Myocyte (in vitro differentiated cells): ENCODE results near the gene PRKG1. TPM values are rescaled to one million over a fixed set of nuclear protein-coding genes. Genes with fewer than 3 reads are reported as not detected.

Experiments
- DNase-seq: peaks from one replicate; pipeline ENCODE4 v3.0.0-alpha.2; 2012; ENCODE audit warnings: low read depth
- total RNA-seq: library from RNA; depleted of rRNA; stranded (reverse); fragments of >200 nt; gene quantifications from 2 replicates; pipeline ENCODE4 v1.2.3, GENCODE V29; 2014

Gene PRKG1
- total RNA-seq, 1 donor from 2014 or later, result 26.7 TPM

DNA sequence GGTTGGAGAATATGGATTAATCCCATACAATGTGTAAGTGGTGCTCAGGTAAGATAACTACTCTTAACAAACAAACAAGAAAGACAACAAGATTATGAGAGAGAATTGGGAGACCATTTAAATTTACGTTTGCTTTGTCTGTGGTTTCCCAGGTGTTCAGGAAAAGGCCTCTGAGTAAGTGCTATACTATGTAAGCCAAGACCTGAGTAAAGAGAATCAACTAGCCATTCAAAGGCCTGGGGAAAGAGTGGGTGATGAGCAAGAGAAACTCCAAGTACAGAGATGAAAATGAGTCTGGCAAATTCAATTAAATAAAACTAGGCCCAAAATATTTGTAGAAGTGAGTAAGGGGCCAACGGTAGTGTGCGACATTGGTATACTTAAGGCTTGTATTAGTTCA, 615.2 kb downstream of the PRKG1 start:
- DNase-seq, result no peak

DNA sequence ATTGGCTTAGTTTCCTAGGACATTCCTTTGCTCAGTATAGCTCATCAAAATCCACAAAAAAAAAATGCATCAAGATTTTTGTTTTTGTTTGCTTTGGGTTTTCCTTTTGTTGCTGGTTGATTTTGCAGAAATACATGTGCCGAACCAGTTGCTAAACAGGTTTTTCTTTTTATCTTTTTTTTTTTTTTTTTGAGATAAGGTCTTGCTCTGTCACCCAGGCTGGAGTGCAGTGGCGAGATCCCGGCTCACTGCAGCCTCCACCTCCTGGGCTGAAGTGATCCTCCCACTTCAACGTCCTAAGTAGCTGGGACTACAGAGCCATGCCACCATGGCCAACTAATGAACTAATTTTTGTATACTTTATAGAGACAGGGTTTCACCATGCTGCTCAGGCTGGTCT, 616.8 kb downstream of the PRKG1 start:
- no peak for DNase-seq

DNA sequence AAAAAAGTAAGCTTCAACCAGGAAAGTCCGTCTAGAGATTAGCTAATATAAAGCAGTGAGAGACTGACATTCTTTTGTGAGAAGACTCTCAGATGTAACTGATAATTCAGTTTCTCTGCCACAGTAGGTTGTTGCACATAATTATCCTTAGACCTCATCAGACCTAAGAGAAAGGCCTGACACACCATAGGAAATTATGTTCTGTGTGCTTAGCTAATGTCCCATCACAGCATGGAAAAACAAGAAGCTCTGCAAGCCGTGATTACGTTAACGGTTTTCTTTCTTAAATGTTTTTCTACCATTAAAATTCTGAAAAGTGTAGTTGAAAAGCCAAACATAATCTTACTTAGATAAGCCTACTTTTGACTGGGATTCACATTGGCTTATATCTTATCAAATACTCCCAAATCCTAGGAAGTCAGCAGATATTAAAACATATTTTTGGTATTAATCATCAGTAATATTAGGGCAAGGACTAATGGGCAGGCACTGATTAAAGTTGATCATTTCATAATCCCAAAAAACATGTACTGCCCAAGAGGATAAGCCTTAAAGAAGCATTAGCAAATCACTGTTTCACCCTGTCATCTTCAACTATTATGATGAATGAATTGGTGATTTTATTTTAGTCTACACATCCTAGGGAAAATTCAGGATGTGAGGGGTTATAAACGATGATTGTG, 619.9 kb downstream of the PRKG1 start:
- no peak for DNase-seq

DNA sequence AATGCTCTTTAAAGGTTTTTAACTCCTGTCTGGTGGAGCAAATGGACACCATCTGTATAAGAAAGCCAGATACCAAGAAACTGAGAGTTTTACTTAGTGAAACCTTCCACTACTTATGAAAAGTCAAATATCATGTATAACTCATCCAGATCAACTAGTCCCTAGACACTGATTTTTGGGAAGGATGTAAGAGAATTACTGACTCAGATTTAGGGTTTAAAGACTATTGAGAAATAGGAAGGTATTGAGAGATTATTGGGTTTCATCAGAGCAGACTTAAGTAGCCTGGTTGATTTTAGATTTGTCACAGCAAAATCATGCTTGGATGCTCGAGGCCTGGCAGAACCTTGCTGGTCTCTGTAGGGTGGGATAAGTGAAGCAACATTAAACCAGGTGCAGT, 622.0 kb downstream of the PRKG1 start:
- DNase-seq, result no peak

DNA sequence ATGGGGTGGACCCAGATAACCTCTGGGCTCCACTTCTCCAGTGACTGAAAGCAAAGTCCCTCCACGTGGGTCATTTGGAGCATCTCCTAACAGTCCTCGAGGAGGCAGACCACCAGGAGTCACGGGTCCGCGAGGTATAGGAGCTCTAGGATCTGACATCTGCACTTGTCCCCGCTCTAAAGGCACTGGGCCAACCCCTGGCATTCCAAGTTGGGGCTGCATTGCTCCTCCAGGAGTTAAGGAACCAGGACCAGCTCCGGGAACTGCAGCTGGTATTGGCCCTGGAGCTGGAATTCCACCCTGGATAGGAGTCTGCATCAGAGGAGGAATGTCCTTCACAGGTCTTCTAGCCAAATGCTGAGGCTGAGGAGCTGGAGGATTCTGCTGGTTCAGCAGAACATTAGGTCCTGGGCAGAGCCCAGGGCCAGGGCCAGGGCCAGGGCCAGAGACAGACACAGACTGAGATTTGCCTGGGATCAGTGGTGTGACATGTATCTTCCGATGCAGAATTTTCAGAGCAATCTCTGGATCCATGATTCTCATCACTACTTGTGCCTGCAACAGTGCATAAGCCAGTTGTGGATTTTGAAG, 624.3 kb downstream of the PRKG1 start:
- DNase-seq, result no peak

DNA sequence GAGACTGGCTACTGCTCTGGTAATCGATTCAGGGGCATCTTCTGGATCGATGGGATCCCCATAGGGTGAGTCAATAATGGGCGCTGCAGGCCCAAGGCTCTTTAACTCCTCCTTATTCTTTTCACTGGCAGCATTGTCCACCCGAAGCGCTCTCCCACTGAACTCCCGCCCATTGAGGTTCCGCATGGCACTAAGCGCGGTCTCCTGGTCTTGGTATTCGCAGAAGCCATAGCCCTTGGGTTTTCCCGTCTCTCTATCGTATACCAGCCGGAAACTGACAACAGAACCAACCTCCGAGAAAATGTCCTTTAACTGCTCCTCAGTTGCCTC, 624.8 kb downstream of the PRKG1 start:
- no peak for DNase-seq

DNA sequence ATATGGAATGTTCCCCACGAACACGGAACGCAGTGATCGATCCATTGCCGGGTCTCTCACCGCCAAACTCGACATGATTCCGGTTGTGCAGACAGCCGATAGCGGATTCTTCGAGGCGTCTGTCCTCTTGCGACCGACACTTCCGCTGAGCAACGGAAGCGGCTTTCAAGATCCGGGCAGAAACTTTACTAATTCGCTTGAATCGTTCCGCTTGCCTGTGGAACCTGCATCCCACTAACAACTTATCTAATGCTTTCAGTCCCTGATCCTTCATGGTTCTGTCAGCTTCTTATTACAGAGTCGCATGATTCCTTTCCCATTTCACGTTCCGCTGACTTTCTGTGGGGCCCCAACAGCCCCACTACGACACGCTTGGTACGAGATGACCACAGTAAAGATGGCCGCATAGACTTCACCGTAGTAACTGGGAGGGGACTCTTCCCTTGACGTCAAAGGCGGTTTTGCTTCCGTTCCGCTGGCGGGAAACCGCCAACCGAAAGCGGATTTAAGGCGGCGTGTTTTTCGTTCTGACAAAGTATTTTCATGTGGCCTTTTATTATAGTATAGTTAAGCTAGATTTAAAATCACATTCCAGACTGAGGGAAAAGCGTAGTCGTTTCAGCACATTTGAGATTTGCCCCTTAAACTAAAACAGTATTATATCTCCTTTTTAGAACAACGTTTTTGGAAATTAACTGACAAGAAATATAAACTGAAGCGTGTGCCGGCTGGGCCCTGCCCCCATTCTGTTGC, 625.4 kb downstream of the PRKG1 start, which contains the start of gene CSTF2T:
CSTF2T (minus strand) TSS at position 121 of the 753 bp plus-strand sequence; CDS start at position 75, 46 bp downstream.
- DNase-seq, result peak; percentile 95

DNA sequence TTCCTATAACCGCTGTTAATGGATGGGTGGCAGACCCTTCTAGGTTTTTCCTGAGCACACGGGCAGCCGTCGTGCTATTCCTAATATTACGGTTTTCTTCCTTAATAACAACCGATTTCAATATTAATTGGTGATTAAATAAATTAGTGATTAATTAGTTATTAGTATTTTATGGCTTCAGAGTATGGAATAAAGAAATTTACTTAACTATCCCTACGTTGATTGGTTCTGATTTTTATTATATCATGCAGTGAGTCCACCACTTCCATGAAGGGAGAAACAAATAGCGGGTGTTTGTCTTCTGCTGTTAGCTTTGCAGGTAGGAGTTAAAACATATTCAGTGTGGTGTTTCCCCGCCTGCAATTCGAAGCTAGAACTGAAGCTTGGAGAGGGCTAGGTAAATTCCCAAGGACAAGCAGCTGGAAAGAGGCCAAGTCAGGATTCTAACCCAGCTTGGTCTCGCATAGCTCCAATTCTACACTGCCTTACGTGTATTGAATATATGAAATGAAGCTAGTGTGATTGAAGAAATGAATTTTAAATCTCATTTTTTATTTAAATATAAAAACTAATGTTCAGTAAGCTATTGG, 626.0 kb downstream of the PRKG1 start:
- DNase-seq, result peak; percentile 16

DNA sequence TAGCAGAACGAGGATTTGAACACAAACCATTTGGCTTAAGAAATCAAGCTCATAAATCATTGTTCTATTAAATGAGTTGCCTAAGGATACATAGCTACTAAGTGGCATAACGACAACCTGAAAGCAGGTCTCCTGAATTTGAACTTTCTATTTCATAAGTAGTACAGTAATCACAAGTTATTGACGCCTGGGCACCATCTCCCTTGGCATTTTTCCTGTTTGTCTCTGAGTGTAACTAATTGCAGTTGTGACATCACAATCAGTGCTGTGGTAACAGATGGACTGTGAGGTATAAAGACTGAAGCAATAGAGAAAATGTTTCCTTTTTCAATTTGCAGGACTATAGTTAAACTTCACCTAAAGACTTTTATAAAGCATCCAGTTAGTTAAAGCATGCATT, 631.5 kb downstream of the PRKG1 start:
- DNase-seq, result no peak

DNA sequence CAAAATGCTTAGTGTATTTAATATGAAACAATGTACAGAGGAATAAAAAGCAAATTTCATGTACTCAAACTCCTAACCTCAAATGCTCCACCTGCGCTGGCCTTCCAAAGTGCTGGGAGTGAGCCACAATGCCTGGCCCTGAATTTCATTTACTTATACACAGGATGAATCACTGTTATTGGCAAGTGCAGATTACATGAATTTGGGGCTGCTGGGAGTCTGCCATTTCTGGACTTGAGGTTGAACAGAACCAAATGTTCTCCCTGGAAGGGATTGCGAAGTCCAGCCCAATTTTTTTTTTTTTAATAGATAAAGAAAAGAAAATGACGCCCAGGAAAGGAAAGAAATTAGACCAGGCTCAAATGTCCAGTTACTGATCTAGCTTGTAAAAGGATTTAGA, 631.9 kb downstream of the PRKG1 start:
- no peak for DNase-seq

DNA sequence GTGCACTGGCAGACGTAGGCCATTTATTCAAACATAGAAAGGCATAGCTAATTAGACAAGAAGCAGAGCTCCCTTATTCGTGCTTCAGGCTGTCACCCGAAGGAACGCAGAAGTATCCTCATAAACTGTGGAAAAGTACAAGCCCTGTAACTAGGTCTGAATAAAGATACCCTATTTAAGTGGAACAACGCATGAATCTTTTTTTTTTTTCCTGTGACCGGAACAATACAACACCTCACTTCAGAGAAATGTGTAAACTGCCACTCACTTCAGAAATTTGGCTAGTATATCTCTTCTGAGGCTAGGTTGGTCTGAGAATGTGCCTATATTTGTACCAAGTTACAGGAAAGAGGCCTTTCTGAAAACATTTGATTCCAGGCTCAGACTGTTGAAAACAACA, 633.1 kb downstream of the PRKG1 start:
- DNase-seq, result no peak

DNA sequence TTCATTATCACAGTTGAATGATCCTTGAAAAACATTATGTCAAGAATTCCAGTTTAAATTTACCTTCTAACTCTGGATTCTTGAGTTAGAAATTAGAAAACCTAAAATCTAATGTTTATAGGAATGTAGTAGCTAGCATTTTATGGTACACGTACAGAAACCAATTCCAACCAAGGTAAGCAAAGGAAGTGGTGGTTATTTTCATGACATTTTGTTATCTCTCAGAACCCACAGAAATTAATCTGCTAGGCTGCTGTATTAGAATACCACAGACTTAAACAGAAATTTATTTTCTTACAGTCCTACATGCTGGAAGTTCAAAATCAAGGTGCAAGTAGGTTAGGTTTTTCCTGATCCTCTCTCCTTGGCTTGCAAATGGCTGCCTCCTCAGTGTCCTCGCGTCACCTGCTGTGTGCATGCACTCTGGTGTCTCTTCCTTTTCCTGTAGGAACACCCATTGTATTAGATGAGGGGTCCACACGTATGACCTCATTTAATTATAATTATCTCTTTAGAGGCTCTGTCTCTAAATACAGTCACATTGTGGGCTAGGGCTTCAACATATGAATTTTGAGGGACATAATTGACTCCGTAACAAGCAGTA, 633.6 kb downstream of the PRKG1 start:
- DNase-seq, result no peak

DNA sequence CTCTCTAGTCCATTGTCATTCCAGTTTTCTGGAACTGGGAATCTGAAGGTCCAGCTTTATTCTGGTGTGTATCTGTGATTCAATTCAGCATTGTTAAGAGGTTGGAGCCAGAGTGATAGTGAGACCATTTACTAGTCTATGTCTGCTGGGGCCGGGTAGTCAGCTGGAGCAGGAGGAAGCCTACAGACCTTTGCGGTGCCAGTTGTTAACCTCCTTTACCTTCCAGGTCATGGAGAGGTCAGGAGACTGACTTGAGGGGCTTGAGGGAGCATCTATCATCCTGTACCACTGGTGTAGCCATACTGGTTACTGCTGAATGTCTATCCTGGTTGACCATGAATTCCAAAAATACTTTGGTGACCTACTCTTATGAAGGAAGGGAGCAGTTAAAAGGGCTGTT, 634.3 kb downstream of the PRKG1 start:
- no peak for DNase-seq

DNA sequence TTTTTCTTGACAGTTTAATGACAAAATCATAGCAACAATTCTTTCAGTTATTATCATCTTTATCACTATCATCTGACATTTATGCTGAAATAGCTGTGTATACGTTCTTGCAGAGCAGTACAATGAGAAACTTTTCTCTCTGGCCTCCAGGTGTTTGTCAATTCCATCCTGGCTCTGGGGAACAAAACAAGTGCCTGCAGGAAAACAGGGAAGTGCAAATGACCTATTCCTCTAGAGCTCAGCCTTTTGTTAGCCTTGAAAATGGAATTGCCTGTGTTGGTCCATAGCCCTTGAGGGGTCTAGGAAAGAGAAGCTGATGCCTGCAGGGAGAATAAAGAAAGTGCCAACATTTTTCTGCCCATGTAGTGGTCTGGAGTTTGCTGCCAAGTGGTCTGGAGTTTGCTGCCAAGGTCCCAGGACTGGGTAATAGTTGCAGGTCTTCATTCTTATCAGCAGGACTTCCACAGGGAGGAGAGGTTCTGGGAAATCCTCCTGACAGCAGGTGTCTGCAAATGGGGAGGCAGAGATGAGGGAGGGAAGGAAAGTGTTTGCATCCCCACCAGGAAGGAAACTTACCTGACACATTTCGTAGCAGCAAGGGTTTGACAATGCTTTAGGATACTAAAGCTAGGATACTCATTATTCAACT, 635.2 kb downstream of the PRKG1 start:
- no peak for DNase-seq

DNA sequence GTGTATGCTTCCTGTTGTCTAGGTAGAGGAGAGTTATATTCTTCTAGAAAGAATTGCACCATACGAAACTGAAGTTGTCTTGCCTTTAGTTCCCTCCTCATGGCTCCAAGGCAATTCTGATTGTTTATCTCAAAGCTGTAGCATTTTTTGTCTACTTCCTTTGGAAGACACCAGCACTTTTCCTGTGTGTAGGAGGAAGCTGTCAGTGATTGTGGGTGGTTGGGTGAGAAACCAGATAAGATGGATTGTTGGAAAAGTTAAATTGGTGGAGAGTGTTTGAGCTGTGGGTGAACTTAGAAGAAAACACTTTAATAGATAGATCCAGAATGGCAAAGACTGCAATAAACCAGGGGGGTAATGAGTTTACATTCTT, 637.2 kb downstream of the PRKG1 start:
- DNase-seq, result no peak

DNA sequence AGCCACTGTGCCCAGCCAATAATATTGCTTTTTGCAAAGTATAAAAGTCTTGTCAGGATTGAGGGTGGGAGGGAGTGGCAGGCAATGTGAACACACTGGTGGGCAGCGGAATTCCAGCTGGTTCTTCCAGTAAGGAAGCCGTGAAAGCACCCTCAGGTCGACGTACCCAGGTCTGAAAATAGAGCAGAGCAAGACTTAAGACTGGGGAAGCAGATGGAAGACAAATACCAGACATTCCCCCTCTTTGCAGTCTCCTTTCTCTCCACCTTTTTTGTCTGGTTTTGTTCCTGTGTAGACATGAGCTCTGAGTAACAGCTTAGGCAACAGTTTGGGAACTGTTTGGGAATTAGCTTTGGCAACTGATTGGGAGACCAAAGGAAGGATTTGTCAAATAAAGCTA, 642.7 kb downstream of the PRKG1 start:
- DNase-seq, result no peak

DNA sequence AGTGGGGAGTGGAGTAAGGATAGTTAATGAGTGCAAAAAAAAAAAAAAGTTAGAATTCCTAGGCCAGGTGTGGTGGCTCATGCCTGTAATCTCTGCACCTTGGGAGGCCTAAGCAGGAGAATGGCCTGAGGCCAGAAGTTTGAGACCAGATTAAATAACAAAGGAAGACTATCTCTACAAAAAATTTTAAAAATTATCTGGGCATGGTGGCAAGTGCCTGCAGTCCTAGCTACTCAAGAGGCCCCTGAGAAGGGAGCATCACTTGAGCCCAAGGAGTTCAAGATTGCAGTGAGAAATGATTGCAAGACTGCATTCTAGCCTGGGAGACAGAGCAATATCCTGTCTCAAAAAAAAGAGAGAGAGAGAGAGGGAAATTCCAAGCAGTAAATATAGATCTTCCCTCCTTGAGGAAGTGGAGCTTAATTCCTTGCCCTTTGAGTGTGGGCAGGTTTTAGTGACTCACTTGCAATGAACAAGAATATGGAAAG, 644.6 kb downstream of the PRKG1 start:
- DNase-seq, result peak; percentile 2

DNA sequence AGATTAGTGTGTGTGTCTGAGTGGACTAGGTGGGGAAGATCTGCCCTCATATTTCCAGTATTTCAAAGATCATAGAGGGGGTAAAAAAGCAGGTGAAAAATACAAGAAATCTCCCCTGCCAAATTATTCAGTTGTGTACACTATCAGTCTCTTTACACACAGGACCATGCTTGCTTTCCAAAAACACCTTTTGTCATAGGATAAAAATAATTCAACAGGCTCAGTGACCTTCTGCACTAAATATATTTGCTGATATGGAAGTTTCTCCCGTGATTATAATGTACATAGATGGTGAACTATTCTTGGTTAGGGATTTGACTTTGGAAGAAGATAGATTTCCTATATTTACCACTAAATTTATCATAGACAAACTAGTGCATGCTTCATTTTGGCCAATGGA, 649.8 kb downstream of the PRKG1 start:
- no peak for DNase-seq

DNA sequence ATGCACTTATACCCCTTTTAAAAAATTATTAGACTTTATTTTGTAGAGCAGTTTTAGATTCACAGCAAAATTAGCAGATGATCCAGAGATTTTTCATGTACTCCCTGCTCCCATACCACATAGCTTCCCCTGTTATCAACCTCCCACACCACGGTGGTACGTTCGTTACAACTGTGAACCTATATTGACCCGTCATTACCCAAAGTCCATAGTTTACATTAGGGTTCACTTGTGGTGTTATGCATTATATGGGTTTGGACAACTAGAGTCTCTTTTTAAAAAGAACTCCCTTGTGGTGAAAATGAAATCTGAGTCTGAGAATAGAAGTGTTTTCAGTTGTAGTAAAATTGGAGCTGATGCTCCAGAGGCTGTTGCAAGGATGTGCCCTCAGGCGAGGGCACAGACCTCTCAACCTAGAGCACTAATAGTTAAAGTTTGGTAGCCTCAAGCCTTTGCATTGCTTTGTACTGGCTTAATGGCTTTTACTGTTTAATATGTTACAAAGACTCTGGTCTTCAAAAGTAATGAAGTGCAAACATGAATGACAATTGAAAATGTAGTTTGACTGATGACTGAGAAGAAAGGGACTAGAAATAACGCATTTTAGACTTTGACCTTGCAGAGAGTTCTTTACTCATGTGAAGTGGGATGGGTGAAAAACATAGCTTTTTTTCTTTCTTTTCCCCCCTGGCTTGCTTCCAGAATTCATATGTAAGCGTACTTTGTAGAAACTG, 655.7 kb downstream of the PRKG1 start:
- no peak for DNase-seq

DNA sequence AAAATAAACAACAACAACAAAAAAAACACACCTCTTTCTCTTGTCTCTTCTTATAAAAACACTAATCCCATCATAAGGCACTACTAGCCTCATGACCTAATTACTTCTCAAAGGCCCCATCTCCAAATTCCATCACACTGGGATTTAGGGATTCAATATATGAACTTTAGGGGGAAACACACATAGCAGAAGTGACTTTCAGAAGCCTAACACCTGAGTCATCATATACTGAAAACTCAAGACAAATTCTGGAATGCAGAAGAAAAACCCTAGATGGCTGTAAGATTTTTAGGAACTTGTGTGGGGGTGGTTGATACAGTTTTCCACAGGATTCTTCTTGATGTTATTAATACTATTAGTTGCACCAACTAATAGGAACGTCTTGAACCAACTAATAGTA, 658.8 kb downstream of the PRKG1 start:
- no peak for DNase-seq

DNA sequence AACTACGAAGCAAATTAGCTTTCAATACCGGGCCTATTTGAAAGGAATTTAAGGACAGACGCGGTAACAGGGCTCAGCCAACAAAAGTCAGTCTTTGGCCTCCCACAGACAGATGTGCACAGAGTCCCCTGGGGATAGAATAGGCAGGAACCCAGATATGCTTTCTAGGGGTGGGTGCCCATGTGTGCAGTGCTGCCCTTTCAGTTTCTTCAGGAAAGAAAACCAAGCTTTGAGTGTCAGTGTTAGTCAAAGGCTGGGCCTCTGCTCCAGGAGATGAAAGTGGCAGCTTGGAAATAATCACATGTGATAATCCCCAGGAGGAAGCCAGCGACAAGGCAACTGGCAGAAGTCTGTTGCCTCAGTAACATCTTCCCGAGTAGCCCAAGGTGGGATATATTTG, 668.9 kb downstream of the PRKG1 start:
- DNase-seq, result peak; percentile 22
